OCI-LY7 (cell line): ENCODE measurements around the gene FGF1. TPM values are rescaled to one million over a fixed set of nuclear protein-coding genes. Genes with fewer than 3 reads are reported as not detected.

Experiments used
- BruUV-seq: library from RNA; stranded (reverse); fragments of 400-500 nt; replicated peaks from 2 replicates; lab custom pipeline; 2021; lab: Mats Ljungman, UMichigan
- CTCF ChIA-PET: fragments of 300-600 bp; sonication (Branson Sonifier 250); formaldehyde crosslinking; loops from one replicate; lab custom pipeline; 2022; ENCODE audit warnings: antibody characterized with exemption; ENCODE audit not compliant: unreplicated experiment; lab: Charles Lee
- POLR2A ChIA-PET: fragments of 300-600 bp; sonication (Branson Sonifier 250); formaldehyde crosslinking; loops from one replicate; lab custom pipeline; 2022; ENCODE audit warnings: antibody characterized with exemption; lab: Charles Lee
- DNase-seq: peaks from one replicate; pipeline ENCODE4 v3.0.0-alpha.2; 2015; ENCODE audit warnings: low spot score
- H2AFZ ChIP-seq: fragments of 200-600 bp; sonication (generic), shearing (Covaris generic); 2 replicates; pipeline ENCODE4 v1.6.1; 2014; ENCODE audit warnings: mild to moderate bottlenecking, antibody characterized with exemption, low read length, moderate library complexity
- H3K27ac ChIP-seq: fragments of 200-600 bp; sonication (generic); 2 replicates; pipeline ENCODE4 v1.5.1; 2014; ENCODE audit warnings: mixed run types, low read depth, mild to moderate bottlenecking, moderate library complexity, low read length, inconsistent platforms; ENCODE audit not compliant: poor library complexity, severe bottlenecking
- H3K36me3 ChIP-seq: fragments of 200-600 bp; sonication (generic); 2 replicates; pipeline ENCODE4 v1.6.1; 2014; ENCODE audit warnings: mild to moderate bottlenecking, antibody characterized with exemption, low read length, moderate library complexity, mixed read lengths; ENCODE audit not compliant: insufficient read depth
- H3K4me1 ChIP-seq: fragments of 200-600 bp; sonication (generic); 2 replicates; pipeline ENCODE4 v1.5.1; 2014; ENCODE audit warnings: mild to moderate bottlenecking, low read length; ENCODE audit not compliant: insufficient read depth, poor library complexity, severe bottlenecking
- H3K4me2 ChIP-seq: fragments of 200-600 bp; sonication (generic); 2 replicates; pipeline ENCODE4 v1.6.1; 2014; ENCODE audit warnings: mild to moderate bottlenecking, low read length
- H3K4me3 ChIP-seq: fragments of 200-600 bp; sonication (generic); 2 replicates; pipeline ENCODE4 v1.5.1; 2014; ENCODE audit warnings: mild to moderate bottlenecking, low read depth, low read length; ENCODE audit not compliant: poor library complexity, severe bottlenecking
- H3K79me2 ChIP-seq: fragments of 200-600 bp; sonication (generic); 2 replicates; pipeline ENCODE4 v1.6.1; 2016; ENCODE audit warnings: low read depth, mild to moderate bottlenecking, low read length, moderate library complexity, mixed read lengths; ENCODE audit not compliant: insufficient read depth
- H3K9me2 ChIP-seq: fragments of 200-600 bp; sonication (generic); 2 replicates; pipeline ENCODE4 v1.6.1; 2016; ENCODE audit warnings: mild to moderate bottlenecking, low read length, mixed read lengths; ENCODE audit not compliant: insufficient read depth
- H3K9me3 ChIP-seq: fragments of 200-600 bp; sonication (generic); 2 replicates; pipeline ENCODE4 v1.6.1; 2014; ENCODE audit warnings: mild to moderate bottlenecking, mixed run types, low read length, mixed read lengths
- H4K20me1 ChIP-seq: fragments of 200-600 bp; sonication (generic); 2 replicates; pipeline ENCODE4 v1.6.1; 2014; ENCODE audit warnings: mild to moderate bottlenecking, antibody characterized with exemption, low read length, moderate library complexity, mixed read lengths; ENCODE audit not compliant: insufficient read depth
- CTCF ChIP-seq: fragments of 200-600 bp; sonication (generic); conservative IDR thresholded peaks from 2 replicates; pipeline ENCODE4 v1.5.1; 2014; ENCODE audit warnings: mild to moderate bottlenecking, antibody characterized with exemption, low read length, moderate library complexity, mixed read lengths
- EZH2phosphoT487 ChIP-seq: fragments of 200-600 bp; sonication (generic); IDR thresholded peaks from 2 replicates; pipeline ENCODE4 v1.6.1; 2018; ENCODE audit warnings: low read depth, borderline replicate concordance, mild to moderate bottlenecking, mixed run types, antibody characterized with exemption, low read length, moderate library complexity, mixed read lengths
- intact Hi-C: fragments of 100-400 bp; cut with micrococcal nuclease; formaldehyde crosslinking; loops from one replicate; pipeline ENCODE4 v1.10.0; 2022; ENCODE audit not compliant: unreplicated experiment
- total RNA-seq, 2 experiments: library from RNA; depleted of rRNA in 1 of 2; stranded (reverse); fragments of >200 nt in 1 of 2; shearing (Covaris generic) in 1 of 2; gene quantifications; 2 replicates each; pipeline ENCODE4 v1.2.3, GENCODE V29; 2014 to 2022

The FGF1 gene
- total RNA-seq, 2 experiments from 2014 or later: not detected

GRCh38 chr5:142643634-142644033 is 42.3 kb downstream of the FGF1 start:
- no peak overlapping the region for H3K4me2 ChIP-seq
- no peaks in the 10 kb centered on the region; the same call in 1 of the 2 replicates for H4K20me1 ChIP-seq
- H2AFZ ChIP-seq: no peak overlapping the region
- no peak overlapping the region for H3K4me3 ChIP-seq
- H3K4me1 ChIP-seq: no peaks in the 10 kb centered on the region
- H3K79me2 ChIP-seq: no peaks in the 10 kb centered on the region
- TF ChIP-seq EZH2phosphoT487 (no peak), CTCF (no peak)
- CTCF ChIA-PET: no interaction called here
- POLR2A ChIA-PET: no interaction called here
- no peaks in the 10 kb centered on the region for H3K36me3 ChIP-seq
- H3K9me2 ChIP-seq: no peaks in the 10 kb centered on the region
- BruUV-seq: no TSS peak
- no peak overlapping the region for H3K27ac ChIP-seq
- H3K9me3 ChIP-seq: no peaks in the 10 kb centered on the region
- intact Hi-C loops: no loop called here
- no peak for DNase-seq

- H3K4me1 ChIP-seq: no peaks in the 10 kb centered on the region
- H3K4me2 ChIP-seq: no peak overlapping the region
- CTCF ChIA-PET: no interaction called here
- no peaks in the 10 kb centered on the region for H3K9me3 ChIP-seq
- TF ChIP-seq EZH2phosphoT487 (no peak), CTCF (no peak)
- intact Hi-C loops: no loop called here
- POLR2A ChIA-PET: interaction anchor here (0.6 kb wide), 1 partner anchor 30 kb away, joined by 4 read pairs; no protein-coding TSS in a partner anchor
- no peaks in the 10 kb centered on the region for H3K36me3 ChIP-seq
- no peak overlapping the region for H3K4me3 ChIP-seq
- no peak overlapping the region for H3K27ac ChIP-seq
- H2AFZ ChIP-seq: no peak overlapping the region
- no peak for DNase-seq
- H3K79me2 ChIP-seq: no peaks in the 10 kb centered on the region
- H3K9me2 ChIP-seq: no peaks in the 10 kb centered on the region
- no peaks in the 10 kb centered on the region; the same call in 1 of the 2 replicates for H4K20me1 ChIP-seq
- no TSS peak for BruUV-seq
Measured at GRCh38 chr5:142642427-142642826, 43.5 kb downstream of the FGF1 start.

GRCh38 chr5:142641711-142642110 is 44.2 kb downstream of the FGF1 start:
- Histone ChIP-seq H3K79me2 (no peaks in the 10 kb centered on the region), H3K9me2 (no peaks in the 10 kb centered on the region), H2AFZ (no peak overlapping the region), H3K4me2 (no peak overlapping the region), H3K4me3 (no peak overlapping the region), H3K9me3 (no peaks in the 10 kb centered on the region), H3K36me3 (no peaks in the 10 kb centered on the region), H4K20me1 (no peaks in the 10 kb centered on the region; the same call in 1 of the 2 replicates), H3K4me1 (no peaks in the 10 kb centered on the region), H3K27ac (no peak overlapping the region)
- intact Hi-C loops: no loop called here
- BruUV-seq: no TSS peak
- TF ChIP-seq CTCF (no peak), EZH2phosphoT487 (no peak)
- CTCF ChIA-PET: no interaction called here
- POLR2A ChIA-PET: interaction anchor here (0.6 to 0.7 kb wide), 2 partner anchors 65 to 507 kb away, joined by 3 read pairs; no protein-coding TSS in a partner anchor
- DNase-seq: no peak
